Mammary epithelial cell (primary cell): ENCODE results near the gene CIAO3.

Experiments used
- CTCF ChIP-seq, 2 donors: IDR thresholded peaks in 1 of 2; conservative IDR thresholded peaks in 1 of 2; 2 replicates each; pipeline ENCODE4 v1.5.1; 2011 to 2012; ENCODE audit warnings: inconsistent platforms in 2 of 2, low read length in 2 of 2, mild to moderate bottlenecking in 2 of 2, control low read depth in 1 of 2, low read depth in 1 of 2; ENCODE audit not compliant: insufficient read depth in 1 of 2; ENCODE audit errors: extremely low read depth in 1 of 2
- EZH2 ChIP-seq: IDR thresholded peaks from 2 replicates; pipeline ENCODE4 v1.6.1; 2012; ENCODE audit warnings: low read length, inconsistent platforms, borderline replicate concordance

GRCh38 chr16:716768-717325 is 23.9 kb downstream of the CIAO3 start:
- no peak for TF ChIP-seq EZH2
- TF ChIP-seq CTCF (conservative IDR thresholded peaks at IDR 0.05 in 1 of 2, IDR thresholded peaks at IDR 0.05 in 1 of 2; ENCODE audit: extremely low read depth in 1 of 2, insufficient read depth in 1 of 2, low read depth in 1 of 2, low read length in 2 of 2) = no peak
